ENCODE data around the gene MRAP2.

GRCh38 chr6:83985715-83986114 lies 47.9 kb upstream of the MRAP2 start:
- TF ChIP-seq CTCF (IDR thresholded peaks at IDR 0.05) (no peak), POLR2A (IDR thresholded peaks at IDR 0.05) (no peak)
